Stimulated activated naive CD8-positive, alpha-beta T cell treated with anti-CD3 and anti-CD28 coated beads, Interleukin-15, Interleukin-2, amounts not matched to agents 100 ng/mL and 50 ng/mL, for 24 hours (primary cell): ENCODE data around the gene INTS2.
"Not testable (repeated sequence)": the region's sequence is repeated elsewhere in the genome, so short reads cannot be mapped to it uniquely, and the experiment has no call there.

Experiments
- H3K27ac Mint-ChIP-seq: one replicate; pipeline ENCODE4 v1.8.0; 2021; ENCODE audit warnings: mild to moderate bottlenecking, mixed read lengths
- H3K27me3 Mint-ChIP-seq: one replicate; pipeline ENCODE4 v1.8.0; 2021; ENCODE audit warnings: mixed read lengths
- H3K36me3 Mint-ChIP-seq: one replicate; pipeline ENCODE4 v1.8.0; 2021; ENCODE audit warnings: low read depth, mixed read lengths
- H3K4me1 Mint-ChIP-seq: one replicate; pipeline ENCODE4 v1.8.0; 2021; ENCODE audit warnings: low read depth, mixed read lengths
- H3K4me3 Mint-ChIP-seq: one replicate; pipeline ENCODE4 v1.8.0; 2021; ENCODE audit warnings: mild to moderate bottlenecking, mixed read lengths
- H3K9me3 Mint-ChIP-seq: one replicate; pipeline ENCODE4 v1.8.0; 2021; ENCODE audit warnings: mixed read lengths

The INTS2 gene

GRCh38 chr17:61908292-61909037 lies 19.3 kb downstream of the INTS2 start:
- no peaks in the 10 kb centered on the region for H3K4me1 Mint-ChIP-seq
- H3K36me3 Mint-ChIP-seq, result peaks cover 53% of the 10 kb centered on the region
- H3K27me3 Mint-ChIP-seq, result no peaks in the 10 kb centered on the region
- H3K27ac Mint-ChIP-seq, result no peak overlapping the region
- H3K4me3 Mint-ChIP-seq, result no peak overlapping the region
- H3K9me3 Mint-ChIP-seq, result no peaks in the 10 kb centered on the region

GRCh38 chr17:61907361-61907760 lies 20.4 kb downstream of the INTS2 start:
- Mint-ChIP-seq H3K4me3 (no peak overlapping the region), H3K4me1 (no peaks in the 10 kb centered on the region), H3K36me3 (peaks cover 59% of the 10 kb centered on the region), H3K27me3 (no peaks in the 10 kb centered on the region), H3K27ac (no peak overlapping the region), H3K9me3 (no peaks in the 10 kb centered on the region)

GRCh38 chr17:61904094-61904710 lies 23.6 kb downstream of the INTS2 start:
- Mint-ChIP-seq H3K9me3 (no peaks in the 10 kb centered on the region), H3K4me3 (peak overlapping the region; percentile 32), H3K27ac (peak overlapping the region; percentile 45), H3K27me3 (no peaks in the 10 kb centered on the region), H3K36me3 (peaks cover 62% of the 10 kb centered on the region), H3K4me1 (no peaks in the 10 kb centered on the region)

DNA sequence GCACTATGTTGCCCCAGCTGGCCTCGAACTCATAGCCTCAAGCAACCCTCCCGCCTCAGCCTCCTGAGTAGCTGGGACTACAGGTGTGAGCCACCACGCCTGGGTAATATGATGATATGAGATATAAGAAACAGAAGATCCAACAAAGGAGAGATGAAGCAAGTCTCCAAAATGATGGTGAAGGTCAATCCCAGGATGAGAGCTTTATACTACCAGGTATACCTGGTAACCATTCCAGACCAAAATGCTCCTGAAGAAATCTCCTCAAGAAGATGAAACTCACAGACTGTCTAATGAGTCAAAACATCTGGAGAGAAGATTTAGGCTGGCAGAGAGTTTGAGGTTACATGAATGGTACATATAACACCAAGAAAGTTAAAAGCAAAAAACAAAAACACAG lies 24.5 kb downstream of the INTS2 start:
- peaks cover 64% of the 10 kb centered on the region for H3K36me3 Mint-ChIP-seq
- H3K27ac Mint-ChIP-seq, result no peak overlapping the region
- H3K4me3 Mint-ChIP-seq, result no peak overlapping the region
- H3K27me3 Mint-ChIP-seq, result no peaks in the 10 kb centered on the region
- H3K9me3 Mint-ChIP-seq, result no peaks in the 10 kb centered on the region
- no peaks in the 10 kb centered on the region for H3K4me1 Mint-ChIP-seq

GRCh38 chr17:61897548-61898180 lies 30.1 kb downstream of the INTS2 start:
- H3K4me3 Mint-ChIP-seq, result no peak overlapping the region
- no peaks in the 10 kb centered on the region for H3K27me3 Mint-ChIP-seq
- no peak overlapping the region for H3K27ac Mint-ChIP-seq
- H3K4me1 Mint-ChIP-seq, result no peaks in the 10 kb centered on the region
- peaks cover 55% of the 10 kb centered on the region for H3K36me3 Mint-ChIP-seq
- no peaks in the 10 kb centered on the region for H3K9me3 Mint-ChIP-seq

DNA sequence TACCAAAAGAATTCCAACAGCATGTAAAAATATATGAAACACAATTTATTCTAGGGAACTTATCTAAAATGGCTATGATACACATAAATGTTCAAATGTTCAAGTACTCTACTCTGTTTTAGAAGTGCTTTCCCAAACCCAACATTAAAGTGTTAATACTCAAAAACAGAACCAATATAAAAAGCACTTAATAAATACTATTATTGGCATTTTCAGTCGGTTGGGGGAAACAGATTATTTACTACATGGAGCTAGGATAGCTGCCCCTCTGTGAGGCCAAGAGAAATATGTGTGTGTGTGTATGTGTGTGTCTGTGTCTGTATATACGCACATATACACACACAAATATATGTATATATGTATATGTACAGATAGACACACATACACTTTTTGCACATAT lies 32.4 kb downstream of the INTS2 start:
- H3K4me1 Mint-ChIP-seq, result no peaks in the 10 kb centered on the region
- no peaks in the 10 kb centered on the region for H3K27me3 Mint-ChIP-seq
- no peaks in the 10 kb centered on the region for H3K9me3 Mint-ChIP-seq
- no peak overlapping the region for H3K27ac Mint-ChIP-seq
- H3K36me3 Mint-ChIP-seq, result peaks cover 53% of the 10 kb centered on the region
- no peak overlapping the region for H3K4me3 Mint-ChIP-seq

DNA sequence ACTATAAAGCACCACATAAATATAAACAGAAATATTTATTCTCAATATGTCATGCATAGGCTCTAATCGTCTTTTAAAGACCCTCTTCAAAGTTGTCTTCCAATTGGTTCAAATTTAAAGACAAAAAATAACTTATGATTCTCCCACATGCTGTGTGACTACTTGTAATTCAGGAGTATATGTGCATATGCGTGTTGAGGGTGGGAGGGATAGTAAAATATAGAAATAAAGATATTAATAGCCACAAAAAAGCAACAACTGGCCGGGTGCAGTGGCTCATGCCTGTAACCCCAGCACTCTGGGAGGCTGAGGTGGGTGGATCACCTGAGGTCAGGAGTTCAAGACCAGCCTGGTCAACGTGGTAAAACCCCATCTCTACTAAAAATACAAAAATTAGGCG lies 33.5 kb downstream of the INTS2 start:
- H3K27ac Mint-ChIP-seq, H3K4me3 Mint-ChIP-seq, H3K9me3 Mint-ChIP-seq, H3K4me1 Mint-ChIP-seq, H3K27me3 Mint-ChIP-seq: not testable (repeated sequence)
- H3K36me3 Mint-ChIP-seq, result peaks cover 50% of the 10 kb centered on the region

GRCh38 chr17:61887733-61888132 lies 40.0 kb downstream of the INTS2 start:
- H3K4me3 Mint-ChIP-seq, H3K4me1 Mint-ChIP-seq, H3K27me3 Mint-ChIP-seq, H3K9me3 Mint-ChIP-seq, H3K27ac Mint-ChIP-seq: not testable (repeated sequence)
- peaks cover 52% of the 10 kb centered on the region for H3K36me3 Mint-ChIP-seq

- not testable (repeated sequence) for H3K27ac Mint-ChIP-seq, H3K9me3 Mint-ChIP-seq, H3K4me3 Mint-ChIP-seq, H3K27me3 Mint-ChIP-seq, H3K4me1 Mint-ChIP-seq
- H3K36me3 Mint-ChIP-seq, result peaks cover 50% of the 10 kb centered on the region
Observed at GRCh38 chr17:61885865-61886264, 41.9 kb downstream of the INTS2 start.

DNA sequence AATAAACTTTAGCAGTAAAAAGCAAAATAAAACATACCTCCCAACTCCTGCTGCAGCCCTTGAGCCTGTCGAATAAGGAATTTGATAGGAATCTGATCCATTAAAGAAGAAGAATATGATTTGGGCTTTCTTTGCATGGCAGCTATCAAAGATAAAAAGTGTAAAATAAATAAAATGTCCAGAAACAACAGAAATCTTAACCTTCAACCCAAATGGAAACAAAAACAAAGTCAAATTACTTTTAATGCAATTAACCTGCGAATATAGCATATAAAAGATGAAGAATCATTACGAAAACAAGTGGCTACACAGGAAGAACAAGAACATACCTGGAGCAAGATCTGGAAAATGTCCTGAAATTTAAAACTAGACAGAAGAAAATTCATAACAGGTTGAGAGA lies 42.9 kb downstream of the INTS2 start:
- no peaks in the 10 kb centered on the region for H3K27me3 Mint-ChIP-seq
- H3K27ac Mint-ChIP-seq, result no peak overlapping the region
- peaks cover 50% of the 10 kb centered on the region for H3K36me3 Mint-ChIP-seq
- no peaks in the 10 kb centered on the region for H3K4me1 Mint-ChIP-seq
- H3K9me3 Mint-ChIP-seq, result no peaks in the 10 kb centered on the region
- H3K4me3 Mint-ChIP-seq, result no peak overlapping the region

DNA sequence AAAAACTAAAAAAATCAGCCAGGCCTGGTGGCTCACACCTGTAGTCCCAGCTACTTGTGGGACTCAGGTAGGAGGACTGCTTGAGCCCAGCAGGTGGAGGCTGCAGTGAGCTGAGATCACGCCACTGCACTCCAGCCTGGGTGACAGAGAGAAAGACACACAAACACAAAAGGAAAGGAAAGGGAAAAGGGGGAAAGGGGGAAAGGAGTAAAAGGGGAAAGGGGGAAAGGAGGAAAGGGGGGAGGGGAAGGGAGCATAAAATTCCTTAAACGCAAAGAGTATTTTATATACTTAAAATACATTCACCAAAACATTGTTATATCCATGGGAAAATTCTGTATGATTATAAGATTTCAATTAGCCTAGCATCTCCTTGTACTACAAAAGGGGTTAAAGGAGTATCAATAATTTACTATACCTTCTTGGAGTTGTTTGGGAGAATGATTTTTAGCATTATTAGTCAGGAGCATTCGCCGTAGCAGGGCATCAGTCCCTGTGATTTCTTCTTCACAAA lies 47.1 kb downstream of the INTS2 start:
- no peaks in the 10 kb centered on the region for H3K9me3 Mint-ChIP-seq
- peaks cover 56% of the 10 kb centered on the region for H3K36me3 Mint-ChIP-seq
- no peaks in the 10 kb centered on the region for H3K27me3 Mint-ChIP-seq
- H3K27ac Mint-ChIP-seq, result no peak overlapping the region
- no peaks in the 10 kb centered on the region for H3K4me1 Mint-ChIP-seq
- no peak overlapping the region for H3K4me3 Mint-ChIP-seq

DNA sequence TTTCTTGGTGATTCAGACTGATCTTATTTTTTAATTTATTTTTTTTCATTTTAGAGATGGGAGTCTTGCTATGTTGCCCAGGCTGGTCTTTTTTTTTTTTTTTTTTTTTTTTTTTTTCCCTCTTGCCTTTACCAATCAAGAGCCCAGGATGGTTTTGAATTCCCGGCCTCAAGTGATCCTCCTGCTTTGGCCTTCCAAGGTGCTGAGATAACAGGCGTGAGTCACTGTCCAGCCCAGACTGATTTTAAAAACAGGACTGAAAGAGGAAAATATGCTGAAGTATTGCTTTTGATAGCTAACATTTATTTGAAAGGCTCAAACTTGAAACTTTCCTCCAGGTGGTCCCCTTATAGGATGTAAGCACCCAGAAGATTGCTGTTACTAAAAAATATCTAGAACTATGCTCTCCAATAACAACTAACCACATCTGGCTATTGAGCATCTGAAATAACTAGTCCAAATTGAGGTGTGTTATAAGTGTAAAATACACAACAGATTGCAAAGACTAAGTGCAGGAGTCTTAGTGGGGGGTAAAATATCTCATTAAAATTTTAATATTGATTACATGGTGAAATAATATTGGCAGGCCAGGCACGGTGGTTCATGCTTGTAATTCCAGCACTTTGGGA lies 48.7 kb downstream of the INTS2 start:
- Mint-ChIP-seq H3K9me3 (no peaks in the 10 kb centered on the region), H3K27ac (no peak overlapping the region), H3K27me3 (no peaks in the 10 kb centered on the region), H3K36me3 (peaks cover 54% of the 10 kb centered on the region), H3K4me1 (no peaks in the 10 kb centered on the region), H3K4me3 (no peak overlapping the region)

GRCh38 chr17:61878520-61878919 lies 49.3 kb downstream of the INTS2 start:
- H3K27me3 Mint-ChIP-seq, result no peaks in the 10 kb centered on the region
- peaks cover 58% of the 10 kb centered on the region for H3K36me3 Mint-ChIP-seq
- H3K4me1 Mint-ChIP-seq, result no peaks in the 10 kb centered on the region
- no peak overlapping the region for H3K27ac Mint-ChIP-seq
- no peaks in the 10 kb centered on the region for H3K9me3 Mint-ChIP-seq
- H3K4me3 Mint-ChIP-seq, result no peak overlapping the region

DNA sequence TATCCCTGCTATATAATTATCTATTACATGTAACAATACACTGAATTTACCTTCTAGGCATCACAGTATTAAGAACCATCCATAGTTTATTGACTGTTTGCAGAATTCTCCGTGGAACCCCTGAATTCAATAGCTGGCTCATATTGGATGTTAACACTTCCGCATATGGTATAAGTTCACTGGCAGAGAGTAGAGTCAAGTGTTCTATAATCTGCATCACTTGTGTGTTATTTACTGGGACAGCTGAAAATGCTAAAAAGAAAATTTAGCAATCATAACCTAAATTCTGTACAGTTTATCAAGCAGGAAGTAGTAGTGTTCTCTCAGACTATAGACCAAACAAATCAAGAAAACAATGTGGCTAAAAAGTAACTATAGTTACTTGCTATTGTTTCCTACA lies 49.9 kb downstream of the INTS2 start:
- Mint-ChIP-seq H3K4me1 (no peaks in the 10 kb centered on the region), H3K27me3 (no peaks in the 10 kb centered on the region), H3K27ac (no peak overlapping the region), H3K4me3 (no peak overlapping the region), H3K9me3 (no peaks in the 10 kb centered on the region), H3K36me3 (peaks cover 59% of the 10 kb centered on the region)

GRCh38 chr17:61875804-61876203 lies 52.0 kb downstream of the INTS2 start:
- H3K4me1 Mint-ChIP-seq, result no peaks in the 10 kb centered on the region
- H3K4me3 Mint-ChIP-seq, result no peak overlapping the region
- peaks cover 54% of the 10 kb centered on the region for H3K36me3 Mint-ChIP-seq
- H3K9me3 Mint-ChIP-seq, result no peaks in the 10 kb centered on the region
- no peak overlapping the region for H3K27ac Mint-ChIP-seq
- no peaks in the 10 kb centered on the region for H3K27me3 Mint-ChIP-seq
